ENCODE results near the gene SETX. TPM values are rescaled to one million over a fixed set of nuclear protein-coding genes. Genes with fewer than 3 reads are reported as not detected.

The SETX gene
- total RNA-seq, 2 donors from 2014 or later = 39.9 to 41.3 TPM

GRCh38 chr9:132369421-132369820 lies 14.6 kb upstream of the SETX start:
- ATAC-seq (replicated peaks) = no peak
- Mint-ChIP-seq H3K4me1 (peaks cover 13% of the 10 kb centered on the region), H3K9me3 (no peaks in the 10 kb centered on the region), H3K36me3 (ENCODE audit: low read depth) (no peaks in the 10 kb centered on the region), H3K27me3 (no peaks in the 10 kb centered on the region), H3K4me3 (no peak overlapping the region), H3K27ac (no peak overlapping the region)

DNA sequence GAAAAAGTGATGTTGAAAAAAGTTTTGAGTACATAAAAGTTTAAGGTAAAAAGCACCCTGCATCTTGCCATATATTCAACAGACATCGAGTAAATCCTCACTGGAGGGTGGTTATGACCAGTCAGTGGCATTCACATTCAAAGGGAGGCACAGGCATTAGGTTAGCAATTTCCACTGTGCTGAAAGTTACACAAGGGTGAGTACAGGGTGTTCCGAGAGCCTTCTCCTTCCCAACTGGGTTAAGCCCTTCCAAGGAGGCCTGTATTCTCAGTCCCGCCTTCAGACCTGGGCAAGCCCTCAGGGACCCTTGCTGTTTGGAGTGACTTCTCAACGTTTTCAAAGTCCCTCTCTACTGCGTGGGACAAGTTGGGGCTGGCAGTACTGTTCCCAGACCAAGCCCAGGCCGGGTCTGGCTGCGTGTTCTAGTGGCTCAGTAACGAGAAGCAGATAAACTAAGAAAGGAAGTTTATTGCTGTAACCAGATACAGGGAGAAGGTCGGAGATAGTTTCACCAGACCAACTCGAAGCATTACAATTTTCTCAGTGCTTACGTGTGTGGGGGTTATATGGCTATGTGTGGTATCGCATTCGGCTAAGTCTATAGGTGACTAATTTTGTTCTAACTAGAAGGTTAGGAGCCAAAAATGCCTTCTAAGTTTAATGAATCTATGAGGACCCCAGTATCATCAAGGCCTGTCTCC lies 13.0 kb upstream of the SETX start:
- Mint-ChIP-seq H3K36me3 (ENCODE audit: low read depth) (no peaks in the 10 kb centered on the region), H3K27me3 (no peaks in the 10 kb centered on the region), H3K4me3 (no peak overlapping the region), H3K27ac (no peak overlapping the region), H3K4me1 (peaks cover 7% of the 10 kb centered on the region), H3K9me3 (no peaks in the 10 kb centered on the region)
- ATAC-seq (replicated peaks) = no peak

DNA sequence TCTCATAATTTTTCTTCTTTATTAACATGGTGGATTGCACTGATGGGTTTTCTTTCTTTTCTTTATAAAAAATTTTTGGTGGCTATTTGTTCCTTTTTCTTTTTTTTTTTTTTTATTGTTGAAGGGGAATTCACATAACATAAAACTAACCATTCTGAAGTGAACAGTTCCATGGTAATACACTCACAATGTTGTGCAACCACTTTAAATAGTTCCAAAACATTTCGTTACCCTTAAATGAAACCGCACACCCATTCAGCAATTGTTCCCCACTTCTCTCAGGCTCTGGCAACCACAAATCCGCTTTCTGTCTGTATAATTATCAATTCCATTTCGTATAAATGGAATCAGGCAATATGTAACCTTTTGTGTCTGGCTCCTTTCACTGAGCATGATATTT lies 11.7 kb upstream of the SETX start:
- Mint-ChIP-seq H3K4me1 (no peaks in the 10 kb centered on the region), H3K27ac (no peak overlapping the region), H3K4me3 (no peak overlapping the region), H3K27me3 (no peaks in the 10 kb centered on the region), H3K9me3 (no peaks in the 10 kb centered on the region), H3K36me3 (ENCODE audit: low read depth) (no peaks in the 10 kb centered on the region)
- no peak for ATAC-seq (replicated peaks)

- no peaks in the 10 kb centered on the region for H3K4me1 Mint-ChIP-seq
- H3K27ac Mint-ChIP-seq = no peak overlapping the region
- no peaks in the 10 kb centered on the region for H3K27me3 Mint-ChIP-seq
- H3K4me3 Mint-ChIP-seq = no peak overlapping the region
- no peak for ATAC-seq (replicated peaks)
- no peaks in the 10 kb centered on the region for H3K9me3 Mint-ChIP-seq
- no peaks in the 10 kb centered on the region for H3K36me3 Mint-ChIP-seq (ENCODE audit: low read depth)
Measured at GRCh38 chr9:132365986-132366385, 11.2 kb upstream of the SETX start.

DNA sequence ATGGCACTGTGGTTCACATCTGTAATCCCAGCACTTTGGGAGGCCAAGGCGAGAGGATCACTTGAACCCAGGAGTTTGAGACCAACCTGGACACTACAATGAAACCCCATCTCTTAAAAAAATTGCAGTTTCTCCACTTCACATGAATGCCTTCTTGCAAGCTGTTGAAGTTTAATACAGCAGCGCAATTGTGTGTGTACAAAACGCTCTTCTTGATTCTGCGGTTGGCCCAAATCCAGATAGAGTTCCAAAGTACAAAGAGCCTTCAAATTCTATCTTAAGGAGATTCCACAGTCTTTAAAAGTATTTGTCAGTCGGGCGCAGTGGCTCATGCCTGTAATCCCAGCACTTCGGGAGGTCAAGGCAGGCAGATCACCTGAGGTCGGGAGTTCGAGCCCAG lies 9.3 kb upstream of the SETX start:
- H3K27me3 Mint-ChIP-seq = no peaks in the 10 kb centered on the region
- H3K27ac Mint-ChIP-seq = no peak overlapping the region

GRCh38 chr9:132357764-132358163 lies 3.0 kb upstream of the SETX start:
- no peaks in the 10 kb centered on the region for H3K27me3 Mint-ChIP-seq
- peaks cover 27% of the 10 kb centered on the region for H3K36me3 Mint-ChIP-seq (ENCODE audit: low read depth)
- H3K27ac Mint-ChIP-seq = no peak overlapping the region
- ATAC-seq (replicated peaks) = no peak
- H3K4me3 Mint-ChIP-seq = no peak overlapping the region
- H3K9me3 Mint-ChIP-seq = no peaks in the 10 kb centered on the region
- peaks cover 10% of the 10 kb centered on the region for H3K4me1 Mint-ChIP-seq

More for the DNA sequence above, 9.3 kb upstream of the SETX start:
- Mint-ChIP-seq H3K9me3 (no peaks in the 10 kb centered on the region), H3K4me1 (no peaks in the 10 kb centered on the region), H3K4me3 (no peak overlapping the region), H3K36me3 (ENCODE audit: low read depth) (no peaks in the 10 kb centered on the region)
- no peak for ATAC-seq (replicated peaks)

GRCh38 chr9:132356324-132356924 lies 1.6 kb upstream of the SETX start:
- peak overlapping the region; percentile 91 for H3K4me3 Mint-ChIP-seq
- peaks cover 20% of the 10 kb centered on the region for H3K4me1 Mint-ChIP-seq
- H3K27me3 Mint-ChIP-seq = no peaks in the 10 kb centered on the region
- peaks cover 40% of the 10 kb centered on the region for H3K36me3 Mint-ChIP-seq (ENCODE audit: low read depth)
- ATAC-seq (replicated peaks) = no peak
- H3K9me3 Mint-ChIP-seq = no peaks in the 10 kb centered on the region
- peak overlapping the region; percentile 46 for H3K27ac Mint-ChIP-seq

GRCh38 chr9:132351404-132352045 lies 3.3 kb downstream of the SETX start:
- Mint-ChIP-seq H3K27ac (peak overlapping the region; percentile 65), H3K4me3 (peak overlapping the region; percentile 91), H3K4me1 (peaks cover 33% of the 10 kb centered on the region), H3K36me3 (ENCODE audit: low read depth) (peaks cover 89% of the 10 kb centered on the region), H3K9me3 (no peaks in the 10 kb centered on the region), H3K27me3 (no peaks in the 10 kb centered on the region)
- no peak for ATAC-seq (replicated peaks)

GRCh38 chr9:132350861-132351315 lies 3.9 kb downstream of the SETX start:
- peak overlapping the region; percentile 65 for H3K27ac Mint-ChIP-seq
- peaks cover 33% of the 10 kb centered on the region for H3K4me1 Mint-ChIP-seq
- H3K4me3 Mint-ChIP-seq = peak overlapping the region; percentile 91
- no peaks in the 10 kb centered on the region for H3K27me3 Mint-ChIP-seq
- H3K36me3 Mint-ChIP-seq (ENCODE audit: low read depth) = peaks cover 95% of the 10 kb centered on the region
- no peak for ATAC-seq (replicated peaks)
- H3K9me3 Mint-ChIP-seq = no peaks in the 10 kb centered on the region

- Mint-ChIP-seq H3K27me3 (no peaks in the 10 kb centered on the region), H3K4me1 (peaks cover 32% of the 10 kb centered on the region), H3K9me3 (no peaks in the 10 kb centered on the region), H3K36me3 (ENCODE audit: low read depth) (peaks cover 100% of the 10 kb centered on the region), H3K4me3 (peak overlapping the region; percentile 91), H3K27ac (peak overlapping the region; percentile 57)
- ATAC-seq (replicated peaks) = no peak
Measured at GRCh38 chr9:132348676-132349075, 6.1 kb downstream of the SETX start.

DNA sequence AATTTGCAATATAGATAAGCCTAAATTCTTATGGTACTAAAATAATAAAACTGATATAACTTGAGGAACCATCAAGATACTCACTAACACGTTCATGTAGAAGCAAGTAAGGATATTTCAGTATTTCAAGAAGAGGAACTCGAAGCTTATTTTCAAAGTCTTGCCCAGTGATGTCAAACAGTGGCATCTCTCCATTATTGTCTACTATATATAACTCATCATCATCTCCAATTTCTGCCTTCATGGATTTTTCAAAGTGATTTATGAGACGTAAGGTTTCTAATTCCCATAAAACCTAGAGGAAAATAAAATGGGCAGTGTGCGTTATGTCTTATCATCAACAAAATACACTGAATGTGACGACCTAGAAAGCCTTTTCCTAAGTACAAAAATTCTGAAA lies 8.6 kb downstream of the SETX start:
- ATAC-seq (replicated peaks) = no peak
- Mint-ChIP-seq H3K27ac (no peak overlapping the region), H3K4me3 (no peak overlapping the region), H3K4me1 (peaks cover 19% of the 10 kb centered on the region), H3K27me3 (no peaks in the 10 kb centered on the region), H3K36me3 (ENCODE audit: low read depth) (peaks cover 100% of the 10 kb centered on the region), H3K9me3 (no peaks in the 10 kb centered on the region)

DNA sequence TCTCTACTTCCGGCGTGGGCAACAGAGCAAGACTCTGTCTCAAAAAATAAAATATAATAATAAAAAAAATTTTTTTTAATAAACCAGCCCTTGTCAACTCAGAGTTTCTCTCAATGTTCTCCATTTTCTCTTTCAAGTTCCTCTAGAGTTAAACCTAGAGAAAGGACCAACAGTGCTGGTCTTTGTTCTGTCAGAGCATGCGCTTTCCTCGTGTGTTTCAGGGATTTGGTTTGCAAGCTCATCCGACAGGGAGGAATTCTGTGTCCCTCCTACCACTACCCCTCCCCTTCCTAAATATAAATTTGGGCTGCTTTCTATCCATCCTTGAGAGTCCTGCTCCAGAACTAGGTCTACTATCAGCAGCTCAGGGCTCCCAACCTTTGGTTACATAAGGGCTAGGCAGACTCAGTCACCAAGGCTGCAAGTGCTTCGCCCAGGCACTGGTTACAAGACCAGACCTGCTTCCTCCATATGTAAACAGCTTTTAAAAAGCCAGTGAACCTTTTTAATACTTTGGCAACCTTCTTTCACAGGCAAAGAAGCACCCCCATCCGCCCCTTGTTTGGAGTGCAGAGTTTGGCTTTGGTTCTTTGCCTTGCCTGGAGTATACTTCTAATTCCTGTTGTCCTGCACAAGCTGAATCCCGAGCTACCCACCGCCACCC lies 13.5 kb downstream of the SETX start:
- H3K9me3 Mint-ChIP-seq = no peaks in the 10 kb centered on the region
- H3K27ac Mint-ChIP-seq = no peak overlapping the region
- no peak for ATAC-seq (replicated peaks)
- H3K27me3 Mint-ChIP-seq = no peaks in the 10 kb centered on the region
- peaks cover 100% of the 10 kb centered on the region for H3K36me3 Mint-ChIP-seq (ENCODE audit: low read depth)
- peaks cover 5% of the 10 kb centered on the region for H3K4me1 Mint-ChIP-seq
- H3K4me3 Mint-ChIP-seq = no peak overlapping the region

- ATAC-seq (replicated peaks) = no peak
- peaks cover 4% of the 10 kb centered on the region for H3K4me1 Mint-ChIP-seq
- H3K27me3 Mint-ChIP-seq = no peaks in the 10 kb centered on the region
- H3K4me3 Mint-ChIP-seq = no peak overlapping the region
- H3K36me3 Mint-ChIP-seq (ENCODE audit: low read depth) = peaks cover 100% of the 10 kb centered on the region
- peaks cover 3% of the 10 kb centered on the region for H3K9me3 Mint-ChIP-seq
- H3K27ac Mint-ChIP-seq = no peak overlapping the region
Measured at GRCh38 chr9:132334364-132334763, 20.4 kb downstream of the SETX start.

- no peak overlapping the region for H3K4me3 Mint-ChIP-seq
- peaks cover 6% of the 10 kb centered on the region for H3K4me1 Mint-ChIP-seq
- peaks cover 5% of the 10 kb centered on the region for H3K9me3 Mint-ChIP-seq
- no peak for ATAC-seq (replicated peaks)
- no peak overlapping the region for H3K27ac Mint-ChIP-seq
- H3K36me3 Mint-ChIP-seq (ENCODE audit: low read depth) = peaks cover 100% of the 10 kb centered on the region
- H3K27me3 Mint-ChIP-seq = no peaks in the 10 kb centered on the region
Measured at GRCh38 chr9:132333556-132333955, 21.2 kb downstream of the SETX start.
